HEK293T (cell line): Measurements from ENCODE around the gene MNAT1.

Experiments used
- CTCF ChIA-PET: fragments of 350-600 bp; formaldehyde crosslinking; extraction: SDS; loops from one replicate; lab custom pipeline; 2021; ENCODE audit warnings: antibody characterized with exemption, inconsistent platforms; lab: Yijun Ruan, JAX
- POLR2A ChIA-PET: fragments of 350-600 bp; formaldehyde crosslinking; extraction: SDS; loops from one replicate; lab custom pipeline; 2020; ENCODE audit warnings: antibody characterized with exemption, inconsistent platforms; lab: Yijun Ruan, JAX
- DNase-seq: peaks from one replicate; pipeline ENCODE4 v3.0.0; 2012; ENCODE audit warnings: mixed read lengths; ENCODE audit errors: extremely low spot score
- ARNT ChIP-seq: fragments of 450-650 bp; IDR thresholded peaks from 2 replicates; pipeline ENCODE4 v1.6.1; 2017; ENCODE audit warnings: mild to moderate bottlenecking
- BHLHE40 ChIP-seq: fragments of 450-650 bp; IDR thresholded peaks from 2 replicates; pipeline ENCODE4 v1.6.1; 2016; ENCODE audit warnings: mild to moderate bottlenecking, moderate library complexity, borderline replicate concordance
- CTBP1 ChIP-seq: fragments of 450-650 bp; IDR thresholded peaks from 2 replicates; pipeline ENCODE4 v1.6.1; 2016; ENCODE audit warnings: borderline replicate concordance
- ELF4 ChIP-seq: fragments of 450-650 bp; IDR thresholded peaks from 2 replicates; pipeline ENCODE4 v1.6.1; 2017; ENCODE audit warnings: antibody characterized with exemption
- FOXA1 ChIP-seq: fragments of 450-650 bp; IDR thresholded peaks from 2 replicates; pipeline ENCODE4 v1.6.1; 2016; ENCODE audit warnings: mild to moderate bottlenecking
- FOXK2 ChIP-seq: fragments of 450-650 bp; IDR thresholded peaks from 2 replicates; pipeline ENCODE4 v1.6.1; 2016; ENCODE audit warnings: mild to moderate bottlenecking
- FOXM1 ChIP-seq: fragments of 450-650 bp; IDR thresholded peaks from 2 replicates; pipeline ENCODE4 v1.6.1; 2017; ENCODE audit warnings: mild to moderate bottlenecking, borderline replicate concordance
- HDGF ChIP-seq: fragments of 450-650 bp; IDR thresholded peaks from 2 replicates; pipeline ENCODE4 v1.6.1; 2017; ENCODE audit warnings: antibody characterized with exemption, borderline replicate concordance
- L3MBTL2 ChIP-seq: fragments of 450-650 bp; conservative IDR thresholded peaks from 2 replicates; pipeline ENCODE4 v1.6.1; 2016; ENCODE audit warnings: mild to moderate bottlenecking
- LEF1 ChIP-seq: fragments of 450-650 bp; IDR thresholded peaks from 2 replicates; pipeline ENCODE4 v1.6.1; 2017; ENCODE audit warnings: mild to moderate bottlenecking, borderline replicate concordance
- NFRKB ChIP-seq: fragments of 450-650 bp; IDR thresholded peaks from 2 replicates; pipeline ENCODE4 v1.6.1; 2016; ENCODE audit warnings: mild to moderate bottlenecking, moderate library complexity
- PKNOX1 ChIP-seq: fragments of 450-650 bp; IDR thresholded peaks from 2 replicates; pipeline ENCODE4 v1.6.1; 2016
- SP1 ChIP-seq: fragments of 450-650 bp; IDR thresholded peaks from 2 replicates; pipeline ENCODE4 v1.6.1; 2017
- SUZ12 ChIP-seq: fragments of 450-650 bp; IDR thresholded peaks from 2 replicates; pipeline ENCODE4 v1.6.1; 2016; ENCODE audit warnings: mild to moderate bottlenecking
- TARDBP ChIP-seq: fragments of 450-650 bp; IDR thresholded peaks from 2 replicates; pipeline ENCODE4 v1.6.1; 2016
- ZNF384 ChIP-seq: fragments of 450-650 bp; IDR thresholded peaks from 2 replicates; pipeline ENCODE4 v1.6.1; 2016

MNAT1 gene

DNA sequence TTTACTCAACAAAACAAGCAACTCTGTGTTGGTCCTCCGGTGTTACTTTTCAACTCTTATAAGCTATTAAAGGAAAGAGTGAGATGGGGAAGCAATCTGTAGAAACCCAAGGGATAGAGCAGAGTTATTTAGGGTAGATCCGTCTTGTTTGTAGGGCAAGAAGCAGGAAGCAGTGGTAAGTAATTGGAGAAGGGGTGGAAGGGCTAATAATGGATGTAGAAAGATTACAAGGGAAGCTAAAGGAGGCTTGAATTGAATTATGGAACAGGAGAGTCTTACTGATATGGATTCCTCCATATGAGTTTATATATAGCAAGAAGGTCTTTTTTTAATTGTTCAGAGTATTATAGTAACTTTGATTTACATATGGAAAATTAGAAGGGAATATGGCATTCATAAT lies 72.7 kb downstream of the MNAT1 start:
- ChIA-PET CTCF (no interaction called here), POLR2A (no interaction called here)
- TF ChIP-seq SUZ12 = no peak
- no peak for TF ChIP-seq BHLHE40
- TF ChIP-seq PKNOX1 = no peak
- TF ChIP-seq FOXK2 = no peak
- TF ChIP-seq L3MBTL2 = no peak
- no peak for TF ChIP-seq ZNF384
- TF ChIP-seq ELF4 = no peak
- TF ChIP-seq SP1 = no peak
- no peak for TF ChIP-seq CTBP1
- TF ChIP-seq FOXM1 = no peak
- no peak for TF ChIP-seq FOXA1
- no peak for TF ChIP-seq ARNT
- no peak for TF ChIP-seq HDGF
- TF ChIP-seq NFRKB = no peak
- no peak for TF ChIP-seq TARDBP
- TF ChIP-seq LEF1 = no peak
- peak; percentile 6 for DNase-seq

GRCh38 chr14:60807971-60808370 lies 73.4 kb downstream of the MNAT1 start:
- no peak for TF ChIP-seq HDGF
- TF ChIP-seq PKNOX1 = no peak
- no peak for TF ChIP-seq ARNT
- no peak for DNase-seq
- ChIA-PET CTCF (no interaction called here), POLR2A (no interaction called here)

DNA sequence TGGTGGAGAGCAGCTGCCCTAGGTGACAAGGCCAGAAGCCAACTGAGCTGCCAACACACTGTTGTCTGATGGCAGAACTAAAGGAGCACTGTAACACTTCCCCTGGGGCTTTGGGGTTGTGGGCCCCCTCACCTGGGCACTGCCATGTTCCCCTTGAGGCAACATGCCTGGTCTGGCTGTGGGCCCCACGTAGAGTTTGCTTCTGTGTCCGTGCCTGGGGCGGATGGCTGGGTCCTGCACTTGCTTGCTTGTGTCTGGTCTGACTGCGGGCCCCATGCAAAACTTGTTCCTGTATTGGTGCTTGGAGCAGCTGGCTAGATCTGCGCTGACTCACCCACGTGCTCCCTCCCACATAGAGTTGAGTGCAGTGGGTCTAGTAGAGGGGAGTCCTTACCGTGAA lies 78.4 kb downstream of the MNAT1 start:
- TF ChIP-seq HDGF (no peak), CTBP1 (no peak), TARDBP (no peak), FOXK2 (no peak), ZNF384 (no peak), SP1 (no peak), BHLHE40 (no peak), FOXA1 (no peak), PKNOX1 (no peak), ARNT (no peak), NFRKB (no peak), LEF1 (no peak), SUZ12 (no peak), L3MBTL2 (no peak), FOXM1 (no peak), ELF4 (no peak)
- DNase-seq = no peak
- CTCF ChIA-PET = no interaction called here
- POLR2A ChIA-PET = no interaction called here

DNA sequence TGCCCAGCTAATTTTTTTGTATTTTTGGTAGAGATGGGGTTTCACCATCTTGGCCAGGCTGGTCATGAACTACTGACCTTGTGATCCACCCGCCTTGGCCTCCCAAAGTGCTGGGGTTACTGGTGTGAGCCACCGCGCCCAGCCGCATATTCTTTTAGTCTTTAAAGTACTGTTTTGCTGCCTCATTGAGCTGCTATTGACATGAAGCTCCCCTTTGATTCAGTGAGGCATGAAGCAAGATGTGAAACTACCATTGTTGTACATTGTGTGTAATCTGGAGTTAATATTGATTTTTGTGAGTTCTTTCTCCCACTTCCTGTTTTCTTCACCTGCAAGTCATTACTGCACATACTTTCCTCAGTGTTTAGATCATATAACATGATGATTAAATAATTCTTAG lies 80.8 kb downstream of the MNAT1 start:
- ChIA-PET CTCF (no interaction called here), POLR2A (no interaction called here)
- TF ChIP-seq FOXA1 = no peak
- no peak for TF ChIP-seq CTBP1
- no peak for TF ChIP-seq ARNT
- TF ChIP-seq NFRKB = no peak
- TF ChIP-seq LEF1 = no peak
- no peak for TF ChIP-seq BHLHE40
- TF ChIP-seq FOXK2 = no peak
- no peak for TF ChIP-seq ELF4
- no peak for TF ChIP-seq ZNF384
- TF ChIP-seq SP1 = no peak
- TF ChIP-seq HDGF = no peak
- no peak for TF ChIP-seq TARDBP
- TF ChIP-seq L3MBTL2 = no peak
- TF ChIP-seq PKNOX1 = no peak
- no peak for TF ChIP-seq FOXM1
- no peak for TF ChIP-seq SUZ12
- no peak for DNase-seq

DNA sequence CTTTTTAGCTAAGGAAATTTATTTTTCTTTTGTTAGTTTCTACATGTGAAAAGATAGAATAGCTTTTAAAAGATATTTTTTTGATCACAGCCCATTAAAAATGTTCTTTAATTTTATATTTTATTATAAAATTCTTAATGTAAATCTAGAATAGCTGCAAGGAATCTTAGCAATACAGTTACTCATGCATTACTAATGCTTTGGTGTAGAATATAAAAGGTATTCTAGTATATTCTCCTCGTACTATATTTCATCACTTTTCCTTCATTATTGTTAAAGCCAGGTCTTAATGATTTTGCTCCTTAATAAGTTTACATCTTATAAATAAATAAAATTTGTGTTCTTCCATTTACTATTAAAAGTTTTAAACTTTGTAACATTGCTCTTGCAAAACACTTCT lies 82.6 kb downstream of the MNAT1 start:
- no peak for DNase-seq
- TF ChIP-seq ARNT (no peak), BHLHE40 (no peak), ELF4 (no peak), PKNOX1 (no peak), CTBP1 (no peak), FOXK2 (no peak), SUZ12 (no peak), HDGF (no peak), ZNF384 (no peak), L3MBTL2 (no peak), SP1 (no peak), FOXA1 (no peak), LEF1 (no peak), TARDBP (no peak), NFRKB (no peak), FOXM1 (no peak)
- ChIA-PET CTCF (interaction anchor here (0.6 kb wide), 1 partner anchor 185 kb away, joined by 3 read pairs; no protein-coding TSS in a partner anchor), POLR2A (no interaction called here)

GRCh38 chr14:60819575-60819974 lies 85.0 kb downstream of the MNAT1 start:
- POLR2A ChIA-PET = no interaction called here
- TF ChIP-seq PKNOX1 (no peak), BHLHE40 (no peak), ELF4 (no peak), L3MBTL2 (no peak), LEF1 (no peak), SP1 (no peak), HDGF (no peak), NFRKB (no peak), FOXA1 (no peak), TARDBP (no peak), ARNT (no peak), FOXK2 (no peak), SUZ12 (no peak), FOXM1 (no peak), ZNF384 (no peak), CTBP1 (no peak)
- DNase-seq = no peak
- CTCF ChIA-PET = no interaction called here
